Glomerular visceral epithelial cell (primary cell): ENCODE measurements around the gene CMIP.

ENCODE experiments used
- DNase-seq: peaks from one replicate; pipeline ENCODE4 v3.0.0-alpha.2; 2016; ENCODE audit errors: extremely low spot score

The CMIP gene

GRCh38 chr16:81652798-81653505 is 208.3 kb downstream of the CMIP start:
- no peak for DNase-seq

DNA sequence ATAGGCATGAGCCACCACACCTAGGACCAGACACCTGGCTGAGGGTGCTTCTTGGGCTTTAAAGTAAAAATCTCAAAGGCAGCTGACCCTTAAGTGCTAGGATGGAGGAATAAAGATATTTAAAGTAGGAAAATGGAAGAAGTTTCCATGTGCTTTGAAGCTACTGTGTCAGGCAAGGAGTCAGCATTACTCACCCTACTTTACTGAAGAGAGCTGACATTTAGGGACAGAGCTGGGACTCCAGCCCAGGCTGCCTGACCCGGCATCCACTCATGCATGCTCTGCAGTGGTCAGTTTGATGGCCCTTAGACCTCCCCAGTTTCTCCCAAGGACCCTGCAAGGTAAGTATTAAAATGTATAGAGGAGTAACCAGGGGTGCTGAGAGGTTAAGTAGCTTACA is 209.7 kb downstream of the CMIP start:
- DNase-seq: no peak

GRCh38 chr16:81655469-81656162 is 211.0 kb downstream of the CMIP start:
- DNase-seq: no peak

DNA sequence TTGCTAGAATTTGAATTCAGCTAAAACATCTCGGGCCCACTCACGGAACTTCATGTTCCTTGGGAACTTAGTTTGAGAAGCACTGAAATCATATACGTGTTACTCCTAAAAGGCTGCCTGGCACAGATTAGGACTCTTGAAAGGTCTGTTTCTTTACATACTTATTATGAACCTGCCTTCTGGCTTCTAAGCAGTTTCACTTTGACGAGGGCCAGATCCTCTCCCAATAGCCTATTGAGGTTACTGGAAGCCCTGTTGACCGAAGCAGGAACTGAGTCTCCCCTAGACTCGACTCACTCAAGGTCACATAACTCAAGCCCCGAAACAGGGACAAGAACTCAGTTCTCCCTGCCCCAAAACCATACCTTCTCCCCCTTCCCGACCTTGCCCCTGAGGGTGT is 212.6 kb downstream of the CMIP start:
- DNase-seq: no peak

DNA sequence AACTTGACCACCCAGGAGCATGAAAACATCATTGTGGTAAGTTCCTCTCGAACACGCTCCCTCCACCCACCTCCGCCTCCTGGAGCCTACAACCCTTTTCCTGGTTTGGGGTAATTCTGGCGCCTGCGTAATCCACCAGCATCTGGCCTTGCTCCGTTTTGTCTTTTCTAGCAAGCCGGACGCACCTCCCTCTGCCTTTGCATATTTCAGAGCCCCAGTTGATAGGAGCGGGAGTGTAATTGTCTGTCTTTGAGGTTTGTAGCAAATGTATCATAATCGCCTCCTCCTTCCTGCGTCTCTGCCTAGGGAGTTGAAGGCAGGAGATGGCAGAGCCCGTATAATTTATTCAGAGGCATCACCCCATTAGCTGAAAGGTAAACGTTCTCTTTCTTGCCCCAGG is 213.2 kb downstream of the CMIP start:
- DNase-seq: no peak

DNA sequence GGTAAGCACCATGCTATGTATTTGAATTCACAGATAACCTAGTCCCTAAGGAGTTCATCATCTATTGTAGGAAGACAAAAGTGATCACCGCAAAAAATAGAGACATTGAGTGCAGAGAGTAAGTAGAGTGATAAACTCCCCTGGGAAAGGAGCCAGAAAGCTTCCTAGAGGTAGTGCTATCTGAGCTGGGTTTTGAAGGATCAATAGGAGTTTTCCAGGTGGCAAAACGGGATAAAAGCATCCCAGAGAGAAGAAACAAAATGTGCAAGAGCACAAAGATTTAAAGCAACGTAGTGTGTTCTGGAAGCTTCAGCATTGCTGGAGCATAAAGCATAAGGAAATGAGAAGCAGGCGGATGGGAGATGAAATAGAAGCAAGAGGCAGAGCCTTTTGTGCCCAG is 213.8 kb downstream of the CMIP start:
- DNase-seq: no peak

DNA sequence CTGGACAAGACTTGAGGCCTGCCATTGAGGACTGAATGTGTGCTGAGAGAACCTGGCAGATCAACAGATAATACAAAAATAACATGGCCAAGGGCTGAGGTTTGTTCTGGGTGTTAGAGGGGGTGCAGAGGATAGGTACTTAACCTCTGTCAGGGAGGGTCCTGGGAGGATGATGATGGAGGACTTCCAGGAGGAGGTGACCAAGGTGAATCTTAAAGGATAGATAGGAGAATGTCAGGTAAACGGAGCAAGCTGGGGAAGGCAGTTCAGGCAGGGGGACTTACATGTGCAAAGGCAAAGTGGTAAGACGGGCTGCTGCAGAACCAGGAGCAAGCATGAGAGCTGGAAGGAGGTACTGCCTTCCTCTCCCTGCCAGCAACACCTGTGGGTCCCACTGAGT is 214.6 kb downstream of the CMIP start:
- DNase-seq: no peak

- peak; percentile 13 for DNase-seq
Observed at GRCh38 chr16:81661082-81661481, 216.5 kb downstream of the CMIP start.

GRCh38 chr16:81664153-81664552 is 219.5 kb downstream of the CMIP start:
- no peak for DNase-seq

DNA sequence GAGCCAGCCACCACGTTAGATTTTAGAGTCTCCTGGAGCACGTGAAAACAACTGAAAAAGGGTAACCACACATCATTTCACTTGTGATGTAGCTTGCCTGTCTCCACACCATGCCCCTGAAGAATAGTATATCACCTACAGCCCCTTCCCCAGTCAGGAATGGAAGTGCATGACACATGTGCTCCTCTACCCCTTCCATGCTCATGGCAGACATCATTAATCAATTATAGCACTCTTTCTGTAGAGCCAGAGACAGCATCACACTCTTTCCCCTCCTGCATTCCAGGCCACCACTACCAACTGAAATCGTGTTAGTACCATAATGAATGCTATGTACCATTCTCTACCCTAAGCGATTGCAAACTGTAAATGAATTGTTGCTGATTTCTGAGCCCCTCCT is 221.0 kb downstream of the CMIP start:
- DNase-seq: no peak

GRCh38 chr16:81666113-81666512 is 221.5 kb downstream of the CMIP start:
- no peak for DNase-seq

GRCh38 chr16:81668243-81669097 is 223.9 kb downstream of the CMIP start:
- no peak for DNase-seq

DNA sequence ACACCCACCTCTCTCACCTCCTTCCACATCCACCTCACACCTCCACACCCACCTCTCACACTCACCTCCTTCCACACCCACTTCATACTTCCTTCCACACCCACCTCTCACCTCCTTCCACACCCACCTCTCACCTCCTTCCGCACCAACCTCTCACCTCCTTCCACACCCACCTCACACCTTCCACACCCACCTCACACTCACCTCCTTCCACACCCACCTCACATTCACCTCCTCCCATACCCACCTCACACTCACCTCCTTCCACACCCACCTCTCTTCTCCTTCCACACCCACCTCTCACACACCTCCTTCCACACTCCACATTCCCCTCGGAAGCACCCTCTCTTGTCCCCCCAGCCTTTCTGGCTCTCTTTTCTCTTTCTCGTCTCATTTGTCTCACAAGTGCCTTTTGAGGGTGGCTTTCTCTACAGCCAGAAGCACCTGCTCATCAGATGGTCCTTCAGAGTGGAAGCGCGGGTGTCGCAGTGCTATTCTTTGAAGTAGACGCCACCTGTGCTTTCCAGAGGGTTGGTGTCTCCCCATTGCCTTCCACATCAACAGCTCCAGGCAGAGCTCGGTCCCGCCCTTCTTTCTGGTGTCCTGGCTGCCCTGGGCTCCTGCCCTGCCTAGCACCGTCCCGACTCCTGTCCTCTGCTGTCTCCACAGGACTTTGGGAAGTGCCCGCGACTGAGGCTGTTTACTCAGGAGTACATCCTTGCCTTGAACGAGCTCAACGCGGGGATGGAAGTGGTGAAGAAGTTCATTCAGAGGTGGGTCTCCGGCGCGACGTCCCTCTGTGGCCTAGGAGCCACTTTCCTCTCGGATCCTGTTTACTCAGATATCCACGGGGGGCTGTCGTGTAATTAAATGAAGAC is 225.1 kb downstream of the CMIP start:
- DNase-seq: no peak

- no peak for DNase-seq
Observed at GRCh38 chr16:81671738-81672597, 227.4 kb downstream of the CMIP start.

DNA sequence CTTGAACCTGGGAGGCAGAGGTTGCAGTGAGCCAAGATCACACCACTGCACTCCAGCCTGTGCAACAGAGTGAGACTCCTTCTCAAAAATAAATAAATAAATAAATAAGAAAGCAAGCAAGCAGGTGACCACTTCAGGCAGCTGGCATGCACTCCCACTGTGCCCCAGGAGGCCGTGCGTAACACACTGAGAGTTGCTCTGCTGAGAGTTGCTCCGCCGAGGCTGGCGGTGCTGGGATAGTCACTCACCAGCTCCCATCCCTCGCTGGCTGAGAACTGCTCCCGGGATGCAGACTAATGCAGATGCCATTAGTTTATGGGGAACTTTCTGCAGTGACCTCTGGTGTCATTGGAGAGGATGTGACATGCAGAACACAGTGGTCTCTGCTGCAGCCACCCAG is 228.8 kb downstream of the CMIP start:
- DNase-seq: no peak

- no peak for DNase-seq
Observed at GRCh38 chr16:81675662-81676061, 231.1 kb downstream of the CMIP start.

- DNase-seq: no peak
Observed at GRCh38 chr16:81676066-81676882, 231.7 kb downstream of the CMIP start.

GRCh38 chr16:81676883-81677737 is 232.5 kb downstream of the CMIP start:
- no peak for DNase-seq
